ENCODE results near the gene RAB4A.
"Not testable (repeated sequence)": the region's sequence is repeated elsewhere in the genome, so short reads cannot be mapped to it uniquely, and the experiment has no call there.

RAB4A gene

DNA sequence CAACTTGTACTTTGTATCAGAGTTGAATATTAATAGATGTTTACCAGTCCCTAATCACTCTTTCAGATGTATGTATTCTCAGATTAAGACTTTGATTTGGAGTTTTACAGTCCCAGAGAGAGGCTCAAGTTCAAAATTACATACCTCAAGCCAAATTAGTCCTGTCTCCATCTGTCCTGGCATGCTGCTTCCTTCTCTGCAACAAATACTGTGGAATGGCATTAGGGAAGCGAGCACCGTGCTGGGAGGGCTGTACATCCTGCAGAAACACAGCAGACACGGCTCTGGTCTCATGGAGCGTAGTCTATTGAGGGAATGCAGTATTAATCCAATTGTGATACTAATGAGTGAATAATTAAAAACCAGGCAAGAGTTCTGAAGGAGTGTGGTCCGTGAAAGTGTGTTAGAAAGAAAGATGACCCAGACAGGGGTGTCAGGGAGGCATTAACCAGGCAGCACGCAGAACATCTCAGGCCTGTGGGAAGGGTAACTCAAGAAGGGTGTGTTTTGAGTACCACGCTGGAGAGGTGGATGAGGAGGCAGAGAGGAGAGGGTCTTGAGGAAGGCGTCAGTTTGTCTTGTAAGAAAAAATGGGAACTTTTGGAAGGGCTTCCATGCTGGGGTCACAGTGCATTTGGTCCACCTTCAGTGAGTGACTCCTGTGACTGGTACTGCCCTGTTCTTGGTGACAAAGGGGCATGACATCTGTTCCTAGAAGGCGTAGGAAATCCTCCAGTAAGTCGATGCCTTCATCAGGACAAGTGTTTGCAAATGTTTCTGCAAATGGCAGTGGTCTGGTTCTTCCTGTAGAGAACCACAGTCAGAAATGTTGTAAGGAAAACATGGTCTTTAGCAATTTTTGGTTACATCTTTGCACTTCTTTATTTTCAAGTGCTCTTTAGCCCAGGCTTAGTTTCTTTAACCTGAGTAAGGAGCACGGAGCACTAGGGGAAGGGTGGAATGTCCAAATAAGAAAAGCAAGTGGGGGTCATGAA is 1.6 kb downstream of the RAB4A start:
- DNase-seq (ENCODE audit: low read depth), result no peak

DNA sequence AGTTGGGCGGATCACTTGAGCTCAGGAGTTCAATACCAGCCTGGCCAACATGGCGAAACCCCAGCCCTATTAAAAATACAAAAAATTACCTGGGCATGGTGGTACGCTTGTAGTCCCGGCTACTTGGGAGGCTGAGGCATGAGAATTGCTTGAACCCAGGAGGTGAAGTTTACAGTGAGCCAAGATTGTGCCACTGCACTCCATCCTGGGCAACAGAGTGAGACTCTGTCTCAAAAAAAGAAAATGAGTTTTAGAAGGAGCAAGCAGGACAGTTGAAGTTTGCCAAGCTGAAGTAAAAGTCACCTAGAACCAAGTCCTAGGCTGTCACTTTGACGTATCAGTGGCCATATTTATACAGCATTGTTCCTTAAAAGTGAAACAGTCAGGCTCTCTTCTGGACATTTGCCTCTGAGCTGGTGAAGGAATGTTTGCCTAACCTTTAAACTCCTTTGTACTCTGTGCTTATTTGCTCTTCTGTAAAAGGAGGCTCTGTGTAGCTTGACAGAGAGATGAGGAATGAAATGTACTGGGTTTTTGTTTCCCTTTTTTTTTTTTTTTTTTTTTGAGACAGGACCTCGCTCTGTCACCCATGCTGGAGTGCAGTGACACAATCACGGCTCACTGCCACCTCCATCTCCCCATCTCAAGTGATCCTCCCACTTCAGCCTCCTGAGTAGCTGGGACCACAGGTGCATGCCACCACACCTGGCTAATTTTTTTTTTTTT is 2.8 kb downstream of the RAB4A start:
- no peak for DNase-seq (ENCODE audit: low read depth)

DNA sequence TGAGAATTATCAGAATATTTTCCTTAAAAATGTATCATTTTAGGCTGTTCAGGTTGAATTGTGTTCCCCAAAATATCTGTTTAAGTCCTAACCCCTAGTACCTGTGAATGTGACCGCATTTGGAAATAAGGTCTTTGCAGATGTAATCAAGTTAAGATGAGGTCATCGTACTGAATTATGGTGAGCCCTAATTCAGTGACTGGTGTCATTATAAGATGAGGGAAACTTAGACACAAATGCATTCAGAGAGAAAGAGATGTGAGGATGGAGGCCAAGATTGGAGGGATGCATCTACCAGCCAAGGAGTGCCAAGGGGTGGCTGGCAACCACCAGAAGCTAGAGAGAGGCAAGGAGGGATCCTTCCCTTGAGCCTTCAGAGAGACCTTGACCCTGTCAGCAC is 4.1 kb downstream of the RAB4A start:
- no peak for DNase-seq (ENCODE audit: low read depth)

DNA sequence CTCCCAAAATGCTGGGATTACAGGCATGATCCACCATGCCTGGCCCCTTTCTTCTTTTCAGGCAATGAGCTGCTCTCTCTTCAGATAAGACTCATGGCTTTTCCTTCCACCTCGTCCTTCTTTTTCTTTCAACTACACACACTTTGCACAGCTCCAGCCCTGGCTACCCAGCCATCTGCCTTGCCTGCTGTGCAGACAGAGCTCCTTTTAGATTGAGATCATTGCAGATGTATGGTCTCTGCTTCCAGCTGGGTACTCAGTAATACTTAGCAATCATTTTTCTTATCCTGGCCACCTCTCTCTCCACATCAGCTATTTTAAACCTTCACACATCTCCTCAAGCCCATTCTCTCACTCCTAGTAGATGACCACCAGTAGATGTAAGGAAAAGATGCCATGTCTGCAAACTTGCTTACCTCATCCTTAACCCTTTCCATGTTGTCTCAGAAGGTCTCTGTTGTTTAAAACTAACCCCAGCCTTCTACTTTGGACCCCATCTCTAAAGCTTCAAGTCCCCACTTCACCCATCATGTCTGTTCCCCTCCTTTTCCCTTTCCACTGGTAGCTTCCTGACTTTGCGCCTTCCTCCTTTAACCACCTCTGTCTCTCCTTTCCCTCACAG is 7.3 kb downstream of the RAB4A start:
- DNase-seq (ENCODE audit: low read depth), result no peak

DNA sequence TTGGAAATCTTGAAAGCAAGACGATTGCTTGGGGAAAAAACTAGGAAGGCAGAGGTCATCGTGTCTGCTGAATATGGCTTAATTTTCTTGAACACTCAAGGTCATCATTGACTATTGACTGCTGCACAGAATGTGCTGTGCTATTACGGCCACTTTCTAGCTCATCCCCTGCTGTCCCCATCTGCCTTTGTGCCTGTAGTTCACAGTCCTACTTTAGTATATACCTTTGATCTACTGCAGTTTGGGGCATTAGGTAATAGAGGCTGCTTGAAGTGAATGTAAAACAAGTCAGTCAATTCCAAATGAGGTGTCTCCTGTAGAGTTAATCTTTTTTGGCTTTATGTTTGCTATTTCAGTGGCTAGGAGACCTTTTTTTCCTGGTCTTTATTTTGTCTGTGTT is 8.3 kb downstream of the RAB4A start:
- no peak for DNase-seq (ENCODE audit: low read depth)

DNA sequence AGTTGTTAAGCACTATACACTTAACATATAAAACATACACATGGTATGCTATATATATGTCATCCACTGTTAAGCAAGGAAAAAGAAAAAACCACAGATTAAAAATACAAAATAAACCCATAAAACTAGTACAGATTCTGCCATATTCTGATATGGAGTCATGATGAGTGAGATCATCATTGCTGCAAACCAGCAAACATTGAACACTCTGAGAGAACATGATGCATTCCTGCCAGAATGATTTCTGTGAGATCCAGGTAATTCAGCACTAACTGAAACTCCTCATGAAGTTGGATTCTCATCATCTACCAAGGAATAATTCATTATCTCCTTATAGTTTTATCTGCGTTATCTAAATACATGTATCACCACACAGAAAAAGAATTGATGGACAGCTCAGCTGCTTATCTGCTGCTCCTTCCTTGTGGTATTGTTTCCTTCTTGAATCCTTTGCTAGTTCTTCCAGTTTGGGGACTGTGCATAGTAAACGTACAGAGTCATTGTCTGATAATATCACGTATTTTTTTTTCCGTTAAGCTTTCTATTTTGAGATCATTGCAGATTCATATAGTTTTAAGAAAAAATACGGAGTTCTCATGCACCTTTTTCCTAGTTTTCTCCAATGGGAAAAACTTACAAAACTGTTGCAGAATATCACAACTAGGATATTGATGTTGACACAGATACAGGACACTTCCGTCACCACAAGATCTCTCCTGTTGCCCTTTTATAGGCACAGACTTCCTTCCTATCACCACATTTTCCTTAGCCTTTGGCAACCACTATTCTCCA is 9.3 kb downstream of the RAB4A start:
- DNase-seq (ENCODE audit: low read depth), result no peak

DNA sequence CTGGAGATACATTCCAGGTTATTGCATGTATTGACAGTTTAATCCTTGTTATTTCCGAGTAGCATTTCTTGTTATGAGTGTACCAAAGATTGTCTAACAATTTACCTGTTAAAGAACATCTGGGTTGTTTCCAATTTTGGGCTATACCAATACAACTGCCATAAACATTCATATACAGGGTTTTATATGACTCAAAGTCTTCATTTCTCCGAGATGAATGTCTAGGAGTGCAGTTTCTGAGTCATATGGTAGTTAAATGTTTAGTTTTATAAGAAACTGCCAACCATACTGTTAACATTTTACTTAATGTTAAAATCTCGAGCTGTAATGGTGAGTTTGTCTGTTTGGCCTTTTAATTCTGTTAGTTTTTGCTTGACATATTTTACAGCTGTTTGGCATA is 10.0 kb downstream of the RAB4A start:
- no peak for DNase-seq (ENCODE audit: low read depth)

DNA sequence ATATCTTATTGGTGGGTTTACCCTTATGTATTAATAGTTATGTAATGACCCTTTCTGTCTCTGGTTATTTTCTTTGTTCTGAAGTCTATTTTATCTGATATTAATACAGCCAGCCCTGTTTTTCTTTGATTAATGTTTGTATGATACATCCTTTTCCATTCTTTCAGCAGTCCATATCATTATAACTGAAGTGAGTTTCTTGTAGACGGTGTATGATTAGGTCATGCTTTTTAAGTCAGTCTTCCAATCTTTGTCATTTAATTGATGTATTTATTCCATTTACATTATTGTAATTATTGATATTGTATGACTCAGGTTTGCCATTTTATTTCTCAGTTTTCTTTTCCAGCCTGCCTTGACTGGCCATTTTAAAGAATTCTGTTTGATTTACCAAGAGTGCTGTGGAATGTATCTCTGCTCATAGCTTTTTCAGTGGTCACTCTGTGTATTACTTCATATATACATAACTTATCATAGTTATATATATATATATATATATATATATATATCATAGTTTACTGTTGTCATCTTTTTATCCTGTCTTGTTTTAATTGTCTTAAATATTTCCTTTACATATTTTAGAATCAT is 10.5 kb downstream of the RAB4A start:
- DNase-seq (ENCODE audit: low read depth), result no peak

DNA sequence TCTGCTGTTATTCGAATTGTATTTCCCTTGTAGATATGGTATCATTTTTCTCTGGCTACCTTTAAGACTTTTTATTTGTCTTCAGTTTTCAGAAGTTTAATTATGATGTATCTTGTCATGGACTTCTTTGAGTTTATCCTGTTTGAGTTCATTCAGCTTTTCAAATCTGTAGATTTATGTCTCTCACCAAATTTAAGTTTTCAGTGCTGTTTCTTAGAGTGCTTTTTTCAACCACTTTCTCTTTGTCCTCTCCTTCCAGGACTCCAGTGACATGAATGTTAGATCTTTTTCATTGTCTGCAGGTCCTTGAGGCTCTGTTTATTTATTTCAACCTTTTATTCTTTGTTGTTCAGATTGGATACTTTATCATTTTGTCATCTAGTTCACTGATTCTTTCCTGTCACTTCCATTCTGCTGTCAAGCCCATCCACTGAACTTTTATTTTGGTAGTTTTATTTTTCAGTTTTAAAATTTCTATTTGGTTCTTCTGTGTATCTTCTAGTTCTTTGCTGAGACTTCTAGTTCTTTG is 11.4 kb downstream of the RAB4A start:
- no peak for DNase-seq (ENCODE audit: low read depth)

DNA sequence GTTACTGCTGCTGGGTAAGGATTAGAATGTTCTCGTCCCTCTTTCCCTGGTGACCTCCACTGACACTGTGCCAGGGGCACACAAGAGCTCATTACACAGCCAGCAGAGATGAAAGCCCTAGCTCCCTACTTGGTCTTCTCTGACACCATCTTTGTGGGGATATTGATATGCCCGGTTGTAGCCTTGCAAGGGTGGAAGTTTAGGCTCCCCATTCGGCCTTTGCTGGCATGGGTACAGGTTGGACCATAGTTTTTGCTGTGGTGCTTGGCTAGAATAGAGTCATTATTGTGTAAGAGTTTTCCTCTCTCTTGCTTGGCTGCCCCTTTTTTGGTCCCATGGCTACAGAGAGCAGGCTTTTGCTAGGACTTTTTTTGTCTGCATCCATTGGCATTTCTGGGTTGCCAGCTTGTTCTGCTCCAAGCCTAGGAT is 12.3 kb downstream of the RAB4A start:
- no peak for DNase-seq (ENCODE audit: low read depth)

DNA sequence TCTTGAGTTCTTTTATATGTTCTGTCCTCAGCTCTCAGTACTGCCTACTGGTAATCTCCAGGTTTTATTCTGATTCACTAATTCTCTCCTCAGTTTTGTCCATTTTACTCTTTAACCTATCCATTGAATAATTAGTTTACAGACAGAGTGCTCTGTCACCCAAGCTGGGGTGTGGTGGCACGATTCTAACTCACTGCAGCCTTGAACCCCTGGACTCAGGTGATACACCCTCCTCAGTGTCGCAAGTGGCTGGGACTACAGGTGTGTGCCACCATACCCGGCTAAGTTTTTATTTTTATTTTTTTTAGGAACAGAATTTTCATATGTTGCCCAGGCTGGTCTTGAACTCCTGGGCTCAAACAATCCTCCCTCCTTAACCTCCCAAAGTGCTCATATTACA is 14.0 kb downstream of the RAB4A start:
- no peak for DNase-seq (ENCODE audit: low read depth)

DNA sequence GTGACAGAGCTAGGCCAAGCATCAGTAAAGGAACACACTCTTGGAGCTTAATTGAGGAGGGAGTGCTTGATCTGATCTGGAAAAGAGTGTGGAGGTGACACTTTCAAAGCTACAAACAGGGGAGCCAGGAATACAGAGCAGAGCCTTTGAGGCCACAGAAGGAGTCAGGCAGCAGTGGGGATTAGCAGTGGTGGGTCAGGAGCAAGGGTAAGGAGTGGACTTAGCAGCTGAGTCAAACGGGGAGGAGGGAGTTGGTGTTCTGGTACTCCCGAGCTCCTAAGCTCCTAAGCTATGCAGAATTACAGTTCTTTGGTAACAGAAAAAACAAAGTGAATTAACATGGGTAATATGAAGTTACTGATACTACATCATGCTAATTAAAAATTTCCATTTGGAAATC is 14.5 kb downstream of the RAB4A start:
- no peak for DNase-seq (ENCODE audit: low read depth)

DNA sequence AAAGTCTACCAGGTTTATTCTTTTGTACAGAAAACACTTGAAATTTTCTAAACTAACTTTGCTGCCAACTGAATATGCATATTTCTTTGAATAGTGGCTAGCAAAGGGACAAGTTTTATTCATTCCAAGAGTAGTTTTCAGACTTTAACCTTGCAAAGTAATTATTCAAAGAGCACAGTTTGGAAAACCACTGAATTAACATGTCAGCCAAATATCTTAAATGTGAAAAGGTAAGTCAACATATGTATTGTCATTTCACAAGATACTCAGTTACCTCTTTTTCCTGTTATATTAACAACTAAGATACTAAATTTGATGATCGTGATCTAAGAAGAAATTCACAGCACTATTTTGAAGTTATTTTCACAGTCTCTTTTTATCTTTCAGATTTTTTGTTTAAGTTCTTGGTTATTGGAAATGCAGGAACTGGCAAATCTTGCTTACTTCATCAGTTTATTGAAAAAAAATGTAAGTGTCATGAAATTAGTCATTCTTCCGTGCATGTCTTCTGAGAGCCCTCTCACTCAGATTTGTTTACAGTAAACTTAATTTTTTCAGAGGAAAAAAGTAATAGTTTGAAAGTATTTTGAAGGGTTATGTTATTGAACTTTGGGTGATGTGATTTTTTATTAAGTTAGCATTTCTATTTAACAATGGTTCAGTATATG is 15.3 kb downstream of the RAB4A start:
- DNase-seq (ENCODE audit: low read depth), result no peak

DNA sequence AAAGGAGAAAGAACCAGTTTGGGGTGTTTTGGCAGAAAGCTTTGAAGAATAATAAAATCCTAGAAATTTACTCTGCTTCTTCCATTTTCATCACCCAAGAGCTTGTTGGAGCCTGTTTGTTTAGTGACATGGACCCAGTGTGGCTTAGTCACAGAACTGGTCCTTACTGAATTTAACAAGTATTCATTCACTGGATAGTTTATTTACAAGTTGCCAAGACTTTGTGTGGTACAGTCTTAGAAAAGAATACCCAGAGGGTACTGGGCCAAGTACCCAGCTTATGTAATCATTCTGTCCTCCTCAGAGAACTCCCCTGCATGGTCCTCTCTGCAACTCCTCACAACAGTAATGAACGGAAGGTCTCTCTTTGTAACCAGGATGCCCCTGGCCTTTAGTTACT is 16.4 kb downstream of the RAB4A start:
- DNase-seq (ENCODE audit: low read depth), result no peak

DNA sequence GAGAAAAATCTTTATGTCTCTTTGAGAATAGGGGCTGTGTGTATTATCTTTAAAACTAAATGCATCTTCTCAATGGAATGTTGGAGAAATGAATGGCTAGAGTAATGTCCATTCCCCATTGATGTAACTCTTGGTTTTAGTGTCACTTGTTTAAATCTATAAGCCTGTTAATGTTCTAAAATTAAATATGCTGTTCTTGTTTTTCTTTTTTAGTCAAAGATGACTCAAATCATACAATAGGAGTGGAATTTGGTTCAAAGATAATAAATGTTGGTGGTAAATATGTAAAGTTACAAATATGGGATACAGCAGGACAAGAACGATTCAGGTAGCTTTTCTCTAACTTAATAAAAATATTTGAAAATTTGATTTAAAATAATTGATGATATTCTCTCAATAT is 17.6 kb downstream of the RAB4A start:
- no peak for DNase-seq (ENCODE audit: low read depth)

DNA sequence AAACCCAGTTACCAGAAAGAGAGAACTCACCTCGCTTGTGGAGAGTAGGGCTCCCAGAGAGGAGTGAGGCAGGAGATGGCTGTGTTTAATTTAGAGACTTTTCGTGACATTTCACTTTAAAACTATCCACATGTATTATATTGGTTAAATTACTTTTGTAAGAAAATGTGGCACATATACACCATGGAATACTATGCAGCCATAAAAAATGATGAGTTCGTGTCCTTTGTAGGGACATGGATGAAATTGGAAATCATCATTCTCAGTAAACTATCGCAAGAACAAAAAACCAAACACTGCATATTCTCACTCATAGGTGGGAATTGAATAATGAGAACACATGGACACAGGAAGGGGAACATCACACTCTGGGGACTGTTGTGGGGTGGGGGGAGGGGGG is 20.8 kb downstream of the RAB4A start:
- not testable (repeated sequence) for DNase-seq (ENCODE audit: low read depth)

DNA sequence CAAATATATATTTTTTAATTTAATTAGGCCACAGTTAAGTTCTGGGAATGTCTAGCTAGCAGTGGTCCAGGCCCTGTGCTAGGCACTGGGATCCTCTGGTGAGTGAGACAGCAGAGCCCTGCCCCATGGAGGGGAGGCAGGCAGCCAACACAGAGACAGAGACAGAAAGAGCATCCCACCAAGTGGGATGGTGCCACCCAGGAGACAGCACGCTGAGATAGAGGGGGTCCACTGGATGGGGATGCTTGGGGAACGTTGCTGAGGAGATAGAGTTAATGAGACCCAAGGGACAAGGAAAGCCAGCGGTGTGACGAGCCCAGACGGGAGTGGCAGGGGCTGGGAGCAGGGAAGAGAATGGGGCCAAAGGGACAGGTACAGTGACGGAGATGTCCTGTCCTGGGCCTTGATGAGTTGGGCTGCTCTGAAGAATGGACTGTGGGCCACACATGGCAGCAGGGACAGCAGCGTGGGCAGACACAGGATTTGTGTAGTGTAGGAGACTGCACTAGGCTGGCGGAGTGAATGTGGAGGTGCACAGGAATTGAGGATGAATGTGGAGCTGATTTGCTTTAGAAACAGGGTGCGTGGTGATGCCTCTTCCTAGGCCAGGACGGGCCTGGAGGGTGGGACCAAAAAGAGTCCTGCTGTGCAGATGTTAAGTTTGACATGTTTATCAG is 22.8 kb downstream of the RAB4A start:
- DNase-seq (ENCODE audit: low read depth), result no peak

DNA sequence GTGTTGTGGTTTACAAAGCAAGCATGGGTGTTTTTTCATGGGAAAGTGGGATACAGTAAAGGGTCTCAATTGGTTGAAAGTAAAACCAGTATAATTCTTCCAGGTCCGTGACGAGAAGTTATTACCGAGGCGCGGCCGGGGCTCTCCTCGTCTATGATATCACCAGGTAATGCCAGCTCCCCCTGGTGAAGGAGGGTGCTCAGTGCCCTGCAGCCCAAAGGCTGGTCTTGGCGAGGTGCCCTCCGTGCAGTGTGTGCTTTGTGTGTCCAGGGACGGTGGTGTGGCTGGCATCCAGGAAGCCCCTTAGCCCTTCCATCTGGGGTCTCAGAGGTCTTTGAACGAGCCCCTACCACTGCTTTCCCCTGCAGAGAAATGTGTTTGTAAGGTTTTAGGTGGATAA is 24.8 kb downstream of the RAB4A start:
- no peak for DNase-seq (ENCODE audit: low read depth)

DNA sequence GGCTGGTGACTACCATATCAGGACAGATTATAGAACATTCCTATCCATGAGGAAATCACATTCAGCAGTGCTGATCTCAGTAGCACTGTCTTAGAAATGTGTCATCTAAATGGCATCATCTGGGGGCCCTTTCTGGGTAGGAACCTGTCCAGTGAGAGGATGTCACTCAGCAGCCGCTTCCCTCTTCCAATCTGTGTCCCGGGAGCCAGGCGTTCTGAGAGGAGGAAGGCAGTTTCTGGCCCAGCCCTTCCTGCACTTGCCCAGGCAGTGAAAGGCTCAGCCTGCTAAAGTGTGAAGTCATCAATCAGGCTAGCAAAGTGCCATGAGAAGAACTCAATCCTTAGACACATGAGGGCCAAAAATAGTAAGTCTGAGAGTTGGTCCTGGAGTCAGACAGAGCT is 25.6 kb downstream of the RAB4A start:
- DNase-seq (ENCODE audit: low read depth), result no peak

DNA sequence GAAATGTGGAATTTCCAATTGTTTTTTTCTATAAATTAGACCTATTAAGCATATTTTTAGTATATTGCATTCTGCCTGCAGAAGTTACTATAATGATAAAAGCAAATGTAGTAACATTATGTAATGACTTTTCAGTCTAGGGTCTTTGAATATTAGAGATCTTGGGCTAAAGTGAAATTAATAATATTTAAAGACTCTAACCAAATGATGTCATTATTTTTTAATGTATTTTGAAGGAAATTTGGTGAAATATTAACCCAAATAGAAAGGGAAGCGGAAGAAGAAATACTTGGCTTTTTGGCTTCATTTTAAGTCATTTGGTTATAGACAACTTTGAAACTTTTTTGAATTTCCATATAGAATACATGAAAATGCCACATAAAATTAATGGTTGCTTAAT is 26.8 kb downstream of the RAB4A start:
- DNase-seq (ENCODE audit: low read depth), result no peak
